Stimulated activated CD8-positive, alpha-beta memory T cell treated with anti-CD3 and anti-CD28 coated beads, Interleukin-12 subunit alpha, Interleukin-12 subunit beta, amount 100 ng/mL, for 4 hours (primary cell): ENCODE results near the gene CNTNAP2.
"Not testable (repeated sequence)": the region's sequence is repeated elsewhere in the genome, so short reads cannot be mapped to it uniquely, and the experiment has no call there.

Source experiments
- DNase-seq: peaks from one replicate; pipeline ENCODE4 v3.0.0-alpha.2; 2020; ENCODE audit warnings: low read depth

The CNTNAP2 gene

DNA sequence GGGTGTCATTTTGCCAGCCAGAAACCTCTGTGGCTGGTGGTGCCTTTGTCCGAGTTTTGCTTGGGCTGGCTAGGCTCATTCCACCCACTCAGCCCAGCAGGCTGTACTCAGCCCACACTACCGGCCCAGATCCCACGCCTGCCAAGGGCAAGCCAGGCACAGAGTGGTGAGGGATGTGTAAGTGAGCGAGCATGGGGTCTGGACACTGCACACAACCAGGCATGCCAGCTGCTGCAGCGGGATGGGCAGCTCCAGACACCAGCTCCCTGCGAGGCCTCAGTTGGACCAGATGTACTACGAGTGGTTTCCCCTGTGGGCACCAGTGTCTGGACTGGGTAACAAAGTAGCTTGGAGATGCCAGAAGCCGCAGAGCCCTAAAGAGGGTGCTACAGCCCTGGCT lies 2339.8 kb downstream of the CNTNAP2 start:
- no peak for DNase-seq

DNA sequence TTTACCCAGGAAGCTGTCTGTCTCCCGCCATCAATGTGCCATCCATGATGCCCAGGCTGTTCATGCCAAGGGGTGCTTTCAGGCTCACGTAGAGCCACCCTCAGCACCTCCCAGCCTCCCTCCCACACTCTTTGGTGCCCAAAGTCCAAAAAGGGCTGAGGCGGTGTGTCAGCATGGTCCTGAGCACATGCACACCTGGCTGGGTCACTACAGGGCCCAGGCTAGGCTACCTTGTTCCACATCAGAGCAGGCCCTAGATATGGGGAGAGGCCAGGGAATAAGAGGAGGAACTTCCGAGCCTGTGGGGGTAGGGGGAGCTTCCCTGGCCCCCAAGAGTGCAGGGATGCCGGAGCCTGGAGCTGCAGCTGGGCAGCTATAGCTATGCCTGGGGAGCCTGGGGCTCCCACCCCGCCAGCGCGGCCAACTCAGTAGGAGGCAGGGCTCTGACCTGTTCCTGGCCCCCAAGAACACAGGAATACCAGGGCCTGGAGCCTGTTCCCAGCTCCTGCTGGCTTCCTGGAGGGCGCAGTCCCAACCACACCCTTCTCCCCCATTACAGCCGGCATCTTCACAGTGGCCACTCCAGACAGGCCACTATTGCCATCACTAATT lies 2340.8 kb downstream of the CNTNAP2 start:
- DNase-seq, result no peak

DNA sequence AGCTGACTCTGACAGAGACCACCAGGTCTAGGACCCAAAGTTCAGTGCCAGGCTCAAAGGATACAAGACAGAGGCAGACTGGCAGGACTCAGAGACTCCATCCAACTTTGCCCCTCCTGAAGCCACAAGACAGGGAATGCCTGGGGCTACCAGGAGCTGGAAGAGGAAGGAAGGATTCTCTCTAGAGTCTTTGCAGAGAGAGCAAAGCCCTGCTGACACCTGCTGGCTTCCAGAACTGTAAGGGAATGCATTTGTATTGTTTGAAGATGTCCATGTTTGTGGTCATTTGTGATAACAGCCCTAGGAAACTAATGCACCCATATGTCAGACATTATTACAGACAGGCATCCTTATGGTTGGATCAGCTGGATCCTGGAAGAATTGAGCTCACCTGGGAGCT lies 2341.7 kb downstream of the CNTNAP2 start:
- DNase-seq, result no peak

DNA sequence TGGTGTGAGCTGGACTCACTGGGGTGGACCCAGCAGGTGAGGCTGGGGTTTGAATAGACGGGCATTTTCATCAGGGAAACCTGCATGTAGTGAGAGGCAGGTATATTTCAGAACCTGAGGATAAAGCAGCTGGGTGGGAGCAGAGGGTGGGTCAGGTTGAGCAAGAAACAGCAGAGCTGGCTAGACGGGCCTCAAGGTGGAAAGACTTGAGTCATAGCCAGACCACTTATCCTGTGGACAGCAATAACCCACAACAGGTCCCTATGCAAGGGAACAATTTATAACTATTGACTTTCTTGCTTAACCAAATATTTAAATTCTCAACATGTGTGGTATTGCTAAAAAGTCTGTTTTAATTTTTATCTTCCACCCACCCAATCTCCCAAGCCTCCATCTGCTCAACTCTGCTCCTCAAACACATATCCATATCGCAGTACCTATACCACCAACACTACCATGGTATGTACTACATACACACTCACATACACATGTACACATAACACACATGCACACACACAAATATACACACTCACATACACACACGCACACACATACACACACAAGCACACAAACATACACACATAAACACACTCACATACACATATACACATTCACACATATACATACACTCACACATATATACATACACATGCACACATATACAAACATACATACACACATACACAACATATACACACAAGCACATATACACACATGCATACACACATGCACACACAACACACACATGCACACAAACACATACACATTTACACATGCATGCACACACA lies 2345.0 kb downstream of the CNTNAP2 start:
- no peak for DNase-seq

DNA sequence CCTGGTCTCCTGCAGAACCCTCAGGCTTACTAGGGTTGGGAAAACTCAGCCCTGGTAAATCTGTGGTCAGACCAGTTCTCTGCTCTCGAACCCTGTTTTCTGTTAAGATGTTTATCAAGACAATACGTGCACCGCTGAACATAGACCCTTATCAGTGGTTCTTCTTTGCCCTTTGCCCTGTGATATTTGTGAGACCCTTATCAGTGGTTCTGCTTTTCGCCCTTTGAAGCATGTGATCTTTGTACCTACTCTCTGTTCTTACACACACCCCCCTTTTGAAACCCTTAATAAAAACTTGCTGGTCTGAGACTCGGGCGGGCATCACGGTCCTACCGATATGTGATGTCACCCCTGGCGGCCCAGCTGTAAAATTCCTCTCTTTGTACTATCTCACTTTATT lies 2346.2 kb downstream of the CNTNAP2 start:
- not testable (repeated sequence) for DNase-seq

DNA sequence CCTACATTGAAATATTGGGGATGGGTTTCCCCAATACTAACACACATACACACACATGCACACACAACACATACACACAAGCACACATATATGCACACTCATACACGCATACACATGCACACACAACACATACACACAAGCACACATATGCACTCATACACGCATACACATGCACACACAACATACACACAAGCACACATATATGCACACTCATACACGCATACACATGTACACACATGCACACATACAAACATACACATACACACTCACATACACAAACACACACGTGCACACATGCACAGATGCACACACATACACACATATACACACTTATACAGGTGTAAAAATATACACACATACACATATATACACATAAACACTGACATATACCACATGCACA lies 2346.6 kb downstream of the CNTNAP2 start:
- no peak for DNase-seq

DNA sequence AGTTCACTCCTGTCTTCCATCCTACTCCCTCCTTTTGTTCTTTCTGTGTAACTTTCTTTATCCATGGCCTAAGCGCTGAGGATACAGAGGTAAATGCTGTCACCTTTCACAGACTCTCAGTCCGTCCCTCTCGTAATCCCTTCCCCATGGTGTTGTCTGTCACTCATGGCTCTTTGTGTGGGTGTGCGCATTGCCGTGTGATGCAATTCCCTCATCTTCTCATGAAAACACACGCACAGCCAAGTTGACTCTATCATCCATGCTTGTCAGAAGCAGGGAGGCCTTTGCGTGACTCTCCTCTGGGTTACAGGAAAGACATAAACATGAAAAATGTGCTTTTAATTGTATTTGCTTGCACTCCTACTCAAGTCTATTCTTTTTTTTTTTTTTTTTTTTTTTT lies 2348.3 kb downstream of the CNTNAP2 start:
- no peak for DNase-seq

DNA sequence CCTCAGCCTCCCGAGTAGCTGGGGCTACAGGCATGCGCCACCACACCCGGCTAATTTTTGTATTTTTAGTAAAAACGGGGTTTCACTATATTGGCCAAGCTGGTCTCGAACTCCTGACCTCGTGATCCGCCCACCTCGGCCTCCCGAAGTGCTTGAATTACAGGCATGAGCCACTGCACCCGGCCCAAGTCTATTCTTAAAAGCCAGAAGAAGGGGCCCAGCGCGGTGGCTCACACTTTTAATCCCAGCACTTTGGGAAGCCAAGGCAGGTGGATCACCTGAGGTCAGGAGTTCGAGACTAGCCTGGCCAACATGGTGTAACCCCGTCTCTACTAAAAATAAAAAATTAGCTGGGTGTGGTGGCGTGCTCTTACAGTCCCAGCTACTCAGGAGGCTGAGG lies 2348.8 kb downstream of the CNTNAP2 start:
- not testable (repeated sequence) for DNase-seq

DNA sequence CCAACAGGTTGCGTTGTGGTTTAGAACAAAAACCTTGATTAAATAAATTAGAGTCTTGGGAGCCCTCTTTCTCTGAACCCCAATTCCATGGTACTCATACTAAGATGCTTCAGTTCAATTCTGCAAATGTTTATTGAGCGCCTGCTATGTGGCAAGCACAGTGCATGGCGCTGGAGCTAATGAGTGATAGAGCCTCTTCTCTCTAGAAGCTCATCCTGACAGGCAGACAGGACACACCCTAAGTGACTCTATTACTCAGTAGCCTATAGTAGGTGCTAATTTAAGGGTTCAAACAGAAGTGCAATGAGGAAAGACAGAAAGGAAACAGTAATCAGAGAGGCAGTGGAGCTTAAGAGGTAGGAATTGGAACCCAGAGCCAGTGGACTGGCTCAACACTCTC lies 2349.5 kb downstream of the CNTNAP2 start:
- DNase-seq, result no peak

DNA sequence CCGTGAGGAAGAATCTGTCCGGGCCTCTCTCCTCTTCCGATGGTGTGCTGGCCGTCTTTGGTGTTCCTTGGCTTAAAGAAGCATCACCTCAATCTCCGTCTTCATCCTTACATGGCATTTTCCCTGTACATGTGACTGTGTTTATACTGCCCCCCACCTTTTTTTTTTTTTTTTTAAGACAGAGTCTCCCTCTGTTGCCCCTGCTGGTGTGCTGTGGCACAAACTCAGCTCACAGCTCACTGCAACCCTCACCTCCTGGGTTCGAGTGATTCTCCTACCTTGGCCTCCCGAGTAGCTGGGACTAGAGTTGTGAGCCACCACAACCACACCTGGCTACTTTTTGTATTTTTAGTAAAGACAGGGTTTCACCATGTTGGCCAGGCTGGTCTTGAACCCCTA lies 2352.1 kb downstream of the CNTNAP2 start:
- DNase-seq, result no peak
